GM12801 (cell line): Measurements from ENCODE around the gene CDIP1.

Experiments used
- CTCF ChIP-seq: IDR thresholded peaks from one replicate; pipeline ENCODE4 v1.5.1; 2011; ENCODE audit warnings: control low read depth; ENCODE audit not compliant: insufficient read length; ENCODE audit errors: extremely low read depth

Gene CDIP1

GRCh38 chr16:4468972-4469371 lies 69.6 kb downstream of the CDIP1 start:
- no peak for TF ChIP-seq CTCF

GRCh38 chr16:4467916-4468315 lies 70.7 kb downstream of the CDIP1 start:
- no peak for TF ChIP-seq CTCF

GRCh38 chr16:4465977-4466779 lies 72.4 kb downstream of the CDIP1 start:
- TF ChIP-seq CTCF, result no peak

- no peak for TF ChIP-seq CTCF
Observed at GRCh38 chr16:4463522-4464163, 74.9 kb downstream of the CDIP1 start.

- no peak for TF ChIP-seq CTCF
Observed at GRCh38 chr16:4461250-4462085, 77.1 kb downstream of the CDIP1 start.

GRCh38 chr16:4460936-4461249 lies 77.7 kb downstream of the CDIP1 start:
- no peak for TF ChIP-seq CTCF
